Thyroid gland (tissue), 4 donors: ENCODE data around the gene CCNJL.

Experiments
- POLR2A ChIP-seq, 2 donors: fragments of 450-650 bp; IDR thresholded peaks; one replicate each; pipeline ENCODE4 v1.6.1; 2017; ENCODE audit warnings: antibody characterized with exemption in 2 of 2, mild to moderate bottlenecking in 2 of 2, moderate library complexity in 1 of 2
- TF ChIP-seq, protein P1 (sequence below), 6 experiments: fragments of 200-600 bp in 3 of 6; fragments of 450-650 bp in 3 of 6; sonication (generic) in 3 of 6; IDR thresholded peaks; one replicate each; pipeline ENCODE4 v1.5.1; 2016 to 2019; ENCODE audit warnings: antibody characterized with exemption in 6 of 6, mild to moderate bottlenecking in 2 of 6, inconsistent platforms in 1 of 6, moderate library complexity in 1 of 6

DNA sequence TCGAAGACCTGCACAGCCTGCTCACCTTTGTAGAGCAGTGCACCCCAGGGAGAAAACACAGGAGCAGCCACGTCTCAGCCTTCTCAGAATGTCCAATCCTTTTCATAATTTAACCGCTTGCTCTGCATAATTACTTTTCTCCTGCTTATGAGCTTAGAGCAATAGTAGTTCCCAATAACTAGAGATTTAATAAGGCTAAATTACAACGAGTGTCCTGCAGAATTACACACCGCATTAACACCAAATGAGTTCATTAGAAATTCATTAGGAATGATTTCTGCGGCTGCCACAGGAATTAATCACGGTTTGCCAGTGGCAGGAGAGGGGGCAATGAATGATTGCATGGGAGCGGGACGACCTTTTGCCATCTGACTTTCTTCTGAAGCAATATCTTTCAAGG lies 101.8 kb downstream of the CCNJL start:
- TF ChIP-seq, protein P1, sequence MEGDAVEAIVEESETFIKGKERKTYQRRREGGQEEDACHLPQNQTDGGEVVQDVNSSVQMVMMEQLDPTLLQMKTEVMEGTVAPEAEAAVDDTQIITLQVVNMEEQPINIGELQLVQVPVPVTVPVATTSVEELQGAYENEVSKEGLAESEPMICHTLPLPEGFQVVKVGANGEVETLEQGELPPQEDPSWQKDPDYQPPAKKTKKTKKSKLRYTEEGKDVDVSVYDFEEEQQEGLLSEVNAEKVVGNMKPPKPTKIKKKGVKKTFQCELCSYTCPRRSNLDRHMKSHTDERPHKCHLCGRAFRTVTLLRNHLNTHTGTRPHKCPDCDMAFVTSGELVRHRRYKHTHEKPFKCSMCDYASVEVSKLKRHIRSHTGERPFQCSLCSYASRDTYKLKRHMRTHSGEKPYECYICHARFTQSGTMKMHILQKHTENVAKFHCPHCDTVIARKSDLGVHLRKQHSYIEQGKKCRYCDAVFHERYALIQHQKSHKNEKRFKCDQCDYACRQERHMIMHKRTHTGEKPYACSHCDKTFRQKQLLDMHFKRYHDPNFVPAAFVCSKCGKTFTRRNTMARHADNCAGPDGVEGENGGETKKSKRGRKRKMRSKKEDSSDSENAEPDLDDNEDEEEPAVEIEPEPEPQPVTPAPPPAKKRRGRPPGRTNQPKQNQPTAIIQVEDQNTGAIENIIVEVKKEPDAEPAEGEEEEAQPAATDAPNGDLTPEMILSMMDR (IDR thresholded peaks at IDR 0.05), result no peak
- TF ChIP-seq POLR2A (IDR thresholded peaks at IDR 0.05), result no peak
